Testis (tissue), 3 donors: ENCODE results near the gene PIK3CD. TPM values are rescaled to one million over a fixed set of nuclear protein-coding genes. Genes with fewer than 3 reads are reported as not detected.
"Not testable (repeated sequence)": the region's sequence is repeated elsewhere in the genome, so short reads cannot be mapped to it uniquely, and the experiment has no call there.

Experiments
- DNase-seq: peaks from one replicate; pipeline ENCODE4 v3.0.0-alpha.2; 2019
- H3K27ac ChIP-seq, 2 donors: fragments of 200-600 bp; sonication (generic); one replicate each; pipeline ENCODE4 v1.5.1; 2019
- H3K27me3 ChIP-seq: fragments of 200-600 bp; sonication (generic); one replicate; pipeline ENCODE4 v1.5.1; 2019
- H3K36me3 ChIP-seq: fragments of 200-600 bp; sonication (generic); one replicate; pipeline ENCODE4 v1.5.1; 2017; ENCODE audit warnings: low read depth; ENCODE audit errors: missing control alignments
- H3K4me1 ChIP-seq: fragments of 200-600 bp; sonication (generic); one replicate; pipeline ENCODE4 v1.5.1; 2019
- H3K4me3 ChIP-seq, 2 donors: fragments of 200-600 bp; sonication (generic); one replicate each; pipeline ENCODE4 v1.5.1; 2017 to 2019
- H3K9me3 ChIP-seq: fragments of 200-600 bp; sonication (generic); one replicate; pipeline ENCODE4 v1.5.1; 2017
- CTCF ChIP-seq, 3 experiments: fragments of 450-650 bp in 2 of 3; fragments of 200-600 bp in 1 of 3; sonication (generic) in 1 of 3; IDR thresholded peaks; one replicate each; pipeline ENCODE4 v1.5.1; 2016 to 2019; ENCODE audit warnings: antibody characterized with exemption in 3 of 3, mild to moderate bottlenecking in 2 of 3, moderate library complexity in 1 of 3
- POLR2A ChIP-seq: fragments of 450-650 bp; IDR thresholded peaks from one replicate; pipeline ENCODE4 v1.6.1; 2017; ENCODE audit warnings: antibody characterized with exemption, mild to moderate bottlenecking, moderate library complexity
- WGBS, 2 donors: methylation state at CpG; one replicate each; pipeline ENCODE4 v1.1.5; 2018; 5-methylcytosine and 5-hydroxymethylcytosine counted together
- intact Hi-C: fragments of 100-400 bp; cut with DNase I; formaldehyde crosslinking; loops from one replicate; pipeline ENCODE4 v1.15.1; 2023; ENCODE audit warnings: low total_unique reads
- polyA plus RNA-seq: library from polyadenylated mRNA; stranded (reverse); fragments of 350-450 nt; fragmentation: Illumina TruSeq; extraction: RNeasy Lipid Tissue Mini Kit (QIAGEN cat#74804); gene quantifications from one replicate; pipeline ENCODE4 v1.2.3, GENCODE V29; 2014; ENCODE audit warnings: low read depth, low replicate concordance; ENCODE audit not compliant: insufficient read depth
- total RNA-seq, 2 donors: library from RNA; depleted of rRNA; stranded (reverse); fragments of >200 nt; gene quantifications; one replicate each; pipeline ENCODE4 v1.2.3, GENCODE V29; 2016

PIK3CD gene
- total and polyA plus RNA-seq, 3 donors from 2014 or later = 11.7 to 17.2 (median 12.4) TPM

- Histone ChIP-seq H3K27me3 (no peaks in the 10 kb centered on the region), H3K4me3 (no peak overlapping the region), H3K36me3 (no peaks in the 10 kb centered on the region), H3K9me3 (no peaks in the 10 kb centered on the region), H3K4me1 (no peaks in the 10 kb centered on the region), H3K27ac (no peak overlapping the region)
- DNase-seq = no peak
- no peak for TF ChIP-seq POLR2A
- no peak for TF ChIP-seq CTCF (IDR thresholded peaks at IDR 0.05)
- intact Hi-C loops = no loop called here
- WGBS, 2 donors = 89 to 98% methylated on average over 3 of the region's 3 CpGs
Observed at GRCh38 chr1:9746211-9746610, 94.7 kb downstream of the PIK3CD start.

GRCh38 chr1:9746651-9747050 is 95.1 kb downstream of the PIK3CD start:
- no peaks in the 10 kb centered on the region for H3K4me1 ChIP-seq
- H3K27me3 ChIP-seq = no peaks in the 10 kb centered on the region
- no peak overlapping the region for H3K27ac ChIP-seq
- WGBS, 2 donors = 87 to 89% methylated on average over 7 of the region's 7 CpGs
- no peaks in the 10 kb centered on the region for H3K36me3 ChIP-seq
- no peak for DNase-seq
- no peaks in the 10 kb centered on the region for H3K9me3 ChIP-seq
- intact Hi-C loops = no loop called here
- no peak overlapping the region for H3K4me3 ChIP-seq
- TF ChIP-seq POLR2A = no peak
- TF ChIP-seq CTCF (IDR thresholded peaks at IDR 0.05) = no peak

- intact Hi-C loops, H3K27me3 ChIP-seq, H3K4me3 ChIP-seq, H3K9me3 ChIP-seq, DNase-seq, H3K27ac ChIP-seq, H3K36me3 ChIP-seq, H3K4me1 ChIP-seq: not testable (repeated sequence)
- WGBS, 2 donors = 92% methylated on average over 9 of the region's 9 CpGs
Observed at GRCh38 chr1:9748391-9748790, 96.9 kb downstream of the PIK3CD start.

GRCh38 chr1:9749361-9749760 is 97.8 kb downstream of the PIK3CD start:
- H3K36me3 ChIP-seq = no peaks in the 10 kb centered on the region
- DNase-seq = no peak
- no peak overlapping the region for H3K27ac ChIP-seq
- 98% methylated on average over 12 to 14 of the region's 14 CpGs for WGBS, 2 donors
- no peaks in the 10 kb centered on the region for H3K9me3 ChIP-seq
- H3K27me3 ChIP-seq = no peaks in the 10 kb centered on the region
- no peak overlapping the region for H3K4me3 ChIP-seq
- H3K4me1 ChIP-seq = no peaks in the 10 kb centered on the region
- TF ChIP-seq CTCF (IDR thresholded peaks at IDR 0.05) (no peak), POLR2A (no peak)
- intact Hi-C loops = no loop called here

- Histone ChIP-seq H3K9me3 (no peaks in the 10 kb centered on the region), H3K4me1 (no peaks in the 10 kb centered on the region), H3K27me3 (no peaks in the 10 kb centered on the region), H3K4me3 (no peak overlapping the region), H3K27ac (no peak overlapping the region), H3K36me3 (no peaks in the 10 kb centered on the region)
- no peak for DNase-seq
- intact Hi-C loops = no loop called here
- WGBS, 2 donors = 46 to 60% methylated on average over 3 of the region's 3 CpGs
- TF ChIP-seq CTCF (IDR thresholded peaks at IDR 0.05) (no peak), POLR2A (no peak)
Observed at GRCh38 chr1:9751971-9752370, 100.4 kb downstream of the PIK3CD start.
